ENCODE data around the gene RCSD1. TPM values are rescaled to one million over a fixed set of nuclear protein-coding genes. Genes with fewer than 3 reads are reported as not detected.

The RCSD1 gene
- total and polyA plus RNA-seq, 2 of the 13 experiments (the other 11 are each of a cell fraction or from before 2014, with no cell fraction given) = not detected

DNA sequence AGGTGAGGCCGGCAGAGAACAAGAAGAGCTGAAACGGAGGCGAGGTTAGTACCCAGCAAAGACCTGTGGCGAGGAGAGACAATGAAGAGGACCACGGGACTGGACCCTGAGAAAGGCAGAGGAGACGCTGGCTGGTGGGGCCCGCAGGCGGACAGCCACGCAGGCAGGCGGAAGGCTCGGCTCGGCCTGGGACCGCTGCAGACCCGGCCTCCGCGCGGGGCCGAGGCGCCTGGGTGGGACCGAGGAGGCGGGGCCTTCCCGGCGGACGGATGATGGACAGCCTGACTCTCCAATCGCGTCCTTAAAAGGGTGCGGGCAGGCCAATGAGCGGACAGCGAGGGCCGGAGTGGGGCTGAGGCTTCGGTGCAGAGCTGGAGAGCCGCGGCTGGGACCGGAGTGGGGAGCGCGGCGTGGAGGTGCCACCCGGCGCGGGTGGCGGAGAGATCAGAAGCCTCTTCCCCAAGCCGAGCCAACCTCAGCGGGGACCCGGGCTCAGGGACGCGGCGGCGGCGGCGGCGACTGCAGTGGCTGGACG is 91.7 kb downstream of the RCSD1 start, which contains the start of gene MPZL1:
Gene MPZL1, plus strand, starts transcription at position 366 of the 535 bp plus-strand sequence. CDS start 170 bp downstream, outside the sequence.
- peak within 1 kb of the TSS; percentile 86 for H2AFZ ChIP-seq (ENCODE audit: low read length)
- H3K36me3 ChIP-seq (replicated peaks in 1 of 2; ENCODE audit: control insufficient read depth in 1 of 2, insufficient read depth in 2 of 2, low read length in 2 of 2) = no peaks in the 10 kb centered on the region
- peak within 1 kb of the TSS; percentile 83 for H3K4me2 ChIP-seq (ENCODE audit: low read depth, low read length)
- intact Hi-C loops (cut with micrococcal nuclease; ENCODE audit: unreplicated experiment) = loop anchor here (1.0 to 5.0 kb wide), 3 partner anchors 36 to 216 kb away; partner anchors contain the start of genes DCAF6 and MPC2
- ATAC-seq = peak; percentile 98
- POLR2A ChIA-PET = interaction anchor here (1.3 kb wide), 1 partner anchor 215 kb away, joined by 6 read pairs; the partner anchor contains the start of genes DCAF6 and MPC2
- peak within 1 kb of the TSS; percentile 81 for H3K9ac ChIP-seq (ENCODE audit: insufficient read depth, low read depth, low read length)
- peaks cover 3% of the 10 kb centered on the region for H4K20me1 ChIP-seq (ENCODE audit: insufficient read depth, low read length)
- FAIRE-seq = no peak
- peak within 1 kb of the TSS; percentile 92 to 95 (median 92) for H3K4me3 ChIP-seq (replicated peaks in 1 of 3; ENCODE audit: insufficient read depth in 1 of 3, low read depth in 2 of 3, low read length in 3 of 3)
- H3K79me2 ChIP-seq (ENCODE audit: insufficient read depth, low read length) = peaks cover 42% of the 10 kb centered on the region
- BruUV-seq (replicated peaks) = no TSS peak
- peak; percentile 85 for DNase-seq (ENCODE audit: low spot score)
- H3K27ac ChIP-seq (ENCODE audit: extremely low read length, insufficient read depth, low read length) = peak within 1 kb of the TSS; percentile 76
- H3K27me3 ChIP-seq (ENCODE audit: control insufficient read depth in 1 of 2, insufficient read depth in 2 of 2, low read length in 2 of 2) = no peaks in the 10 kb centered on the region
- in situ Hi-C loops (cut with HindIII; ENCODE audit: extremely low pct_ligation_motif_present, low pct_unique_long_range_greater_than_20kb) = loop anchor here (5.0 kb wide), 1 partner anchor 86 kb away; no protein-coding TSS in a partner anchor
- H3K4me1 ChIP-seq (ENCODE audit: insufficient read depth, low read length) = peaks cover 76% of the 10 kb centered on the region
- under 1% methylated on average over 24 of the region's 52 CpGs for WGBS (ENCODE audit: low lambda C conversion rate)
- CTCF ChIA-PET (ENCODE audit: low intra/inter-chr PET ratio, low total read pairs) = interaction anchor here (2.6 kb wide), 1 partner anchor 82 kb away, joined by 15 read pairs; no protein-coding TSS in a partner anchor
- no peaks in the 10 kb centered on the region for H3K9me3 ChIP-seq (ENCODE audit: low read length)
- TF ChIP-seq, protein P1, sequence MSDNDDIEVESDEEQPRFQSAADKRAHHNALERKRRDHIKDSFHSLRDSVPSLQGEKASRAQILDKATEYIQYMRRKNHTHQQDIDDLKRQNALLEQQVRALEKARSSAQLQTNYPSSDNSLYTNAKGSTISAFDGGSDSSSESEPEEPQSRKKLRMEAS (IDR thresholded peaks at IDR 0.05) = peak; percentile 56
- TF ChIP-seq DR1 (CRISPR knock-in tag; IDR thresholded peaks at IDR 0.05) (peak; percentile 8; the same call in 1 of the 2 replicates), ZNF496 (CRISPR knock-in tag; IDR thresholded peaks at IDR 0.05; ENCODE audit: insufficient replicate concordance) (no peak), MED8 (CRISPR knock-in tag; IDR thresholded peaks at IDR 0.05; ENCODE audit: insufficient replicate concordance) (peak; percentile 42), YY1 (IDR thresholded peaks at IDR 0.05; ENCODE audit: insufficient read depth, insufficient replicate concordance, low read depth, low read length) (no peak), ZNF33B (CRISPR knock-in tag; IDR thresholded peaks at IDR 0.05) (peak; percentile 37; the same call in 1 of the 2 replicates), ZNF431 (CRISPR knock-in tag; IDR thresholded peaks at IDR 0.05; ENCODE audit: borderline replicate concordance, low read depth) (no peak), ZNF207 (IDR thresholded peaks at IDR 0.05; ENCODE audit: borderline replicate concordance) (no peak), ZNF768 (CRISPR knock-in tag; IDR thresholded peaks at IDR 0.05) (no peak), THAP11 (CRISPR knock-in tag; IDR thresholded peaks at IDR 0.05) (peak; percentile 47; the same call in 1 of the 2 replicates)
- TF ChIP-seq, protein P2, sequence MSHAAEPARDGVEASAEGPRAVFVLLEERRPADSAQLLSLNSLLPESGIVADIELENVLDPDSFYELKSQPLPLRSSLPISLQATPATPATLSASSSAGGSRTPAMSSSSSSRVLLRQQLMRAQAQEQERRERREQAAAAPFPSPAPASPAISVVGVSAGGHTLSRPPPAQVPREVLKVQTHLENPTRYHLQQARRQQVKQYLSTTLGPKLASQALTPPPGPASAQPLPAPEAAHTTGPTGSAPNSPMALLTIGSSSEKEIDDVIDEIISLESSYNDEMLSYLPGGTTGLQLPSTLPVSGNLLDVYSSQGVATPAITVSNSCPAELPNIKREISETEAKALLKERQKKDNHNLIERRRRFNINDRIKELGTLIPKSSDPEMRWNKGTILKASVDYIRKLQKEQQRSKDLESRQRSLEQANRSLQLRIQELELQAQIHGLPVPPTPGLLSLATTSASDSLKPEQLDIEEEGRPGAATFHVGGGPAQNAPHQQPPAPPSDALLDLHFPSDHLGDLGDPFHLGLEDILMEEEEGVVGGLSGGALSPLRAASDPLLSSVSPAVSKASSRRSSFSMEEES (CRISPR knock-in tag; IDR thresholded peaks at IDR 0.05) = no peak
- TF ChIP-seq, protein P3, sequence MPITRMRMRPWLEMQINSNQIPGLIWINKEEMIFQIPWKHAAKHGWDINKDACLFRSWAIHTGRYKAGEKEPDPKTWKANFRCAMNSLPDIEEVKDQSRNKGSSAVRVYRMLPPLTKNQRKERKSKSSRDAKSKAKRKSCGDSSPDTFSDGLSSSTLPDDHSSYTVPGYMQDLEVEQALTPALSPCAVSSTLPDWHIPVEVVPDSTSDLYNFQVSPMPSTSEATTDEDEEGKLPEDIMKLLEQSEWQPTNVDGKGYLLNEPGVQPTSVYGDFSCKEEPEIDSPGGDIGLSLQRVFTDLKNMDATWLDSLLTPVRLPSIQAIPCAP (CRISPR knock-in tag; IDR thresholded peaks at IDR 0.05; ENCODE audit: low read depth) = no peak
- TF ChIP-seq, protein P4, sequence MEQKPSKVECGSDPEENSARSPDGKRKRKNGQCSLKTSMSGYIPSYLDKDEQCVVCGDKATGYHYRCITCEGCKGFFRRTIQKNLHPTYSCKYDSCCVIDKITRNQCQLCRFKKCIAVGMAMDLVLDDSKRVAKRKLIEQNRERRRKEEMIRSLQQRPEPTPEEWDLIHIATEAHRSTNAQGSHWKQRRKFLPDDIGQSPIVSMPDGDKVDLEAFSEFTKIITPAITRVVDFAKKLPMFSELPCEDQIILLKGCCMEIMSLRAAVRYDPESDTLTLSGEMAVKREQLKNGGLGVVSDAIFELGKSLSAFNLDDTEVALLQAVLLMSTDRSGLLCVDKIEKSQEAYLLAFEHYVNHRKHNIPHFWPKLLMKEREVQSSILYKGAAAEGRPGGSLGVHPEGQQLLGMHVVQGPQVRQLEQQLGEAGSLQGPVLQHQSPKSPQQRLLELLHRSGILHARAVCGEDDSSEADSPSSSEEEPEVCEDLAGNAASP (CRISPR knock-in tag; IDR thresholded peaks at IDR 0.05; ENCODE audit: borderline replicate concordance) = no peak
- TF ChIP-seq, protein P5, sequence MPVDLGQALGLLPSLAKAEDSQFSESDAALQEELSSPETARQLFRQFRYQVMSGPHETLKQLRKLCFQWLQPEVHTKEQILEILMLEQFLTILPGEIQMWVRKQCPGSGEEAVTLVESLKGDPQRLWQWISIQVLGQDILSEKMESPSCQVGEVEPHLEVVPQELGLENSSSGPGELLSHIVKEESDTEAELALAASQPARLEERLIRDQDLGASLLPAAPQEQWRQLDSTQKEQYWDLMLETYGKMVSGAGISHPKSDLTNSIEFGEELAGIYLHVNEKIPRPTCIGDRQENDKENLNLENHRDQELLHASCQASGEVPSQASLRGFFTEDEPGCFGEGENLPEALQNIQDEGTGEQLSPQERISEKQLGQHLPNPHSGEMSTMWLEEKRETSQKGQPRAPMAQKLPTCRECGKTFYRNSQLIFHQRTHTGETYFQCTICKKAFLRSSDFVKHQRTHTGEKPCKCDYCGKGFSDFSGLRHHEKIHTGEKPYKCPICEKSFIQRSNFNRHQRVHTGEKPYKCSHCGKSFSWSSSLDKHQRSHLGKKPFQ (CRISPR knock-in tag; IDR thresholded peaks at IDR 0.05; ENCODE audit: insufficient replicate concordance) = no peak
- TF ChIP-seq, protein P6, sequence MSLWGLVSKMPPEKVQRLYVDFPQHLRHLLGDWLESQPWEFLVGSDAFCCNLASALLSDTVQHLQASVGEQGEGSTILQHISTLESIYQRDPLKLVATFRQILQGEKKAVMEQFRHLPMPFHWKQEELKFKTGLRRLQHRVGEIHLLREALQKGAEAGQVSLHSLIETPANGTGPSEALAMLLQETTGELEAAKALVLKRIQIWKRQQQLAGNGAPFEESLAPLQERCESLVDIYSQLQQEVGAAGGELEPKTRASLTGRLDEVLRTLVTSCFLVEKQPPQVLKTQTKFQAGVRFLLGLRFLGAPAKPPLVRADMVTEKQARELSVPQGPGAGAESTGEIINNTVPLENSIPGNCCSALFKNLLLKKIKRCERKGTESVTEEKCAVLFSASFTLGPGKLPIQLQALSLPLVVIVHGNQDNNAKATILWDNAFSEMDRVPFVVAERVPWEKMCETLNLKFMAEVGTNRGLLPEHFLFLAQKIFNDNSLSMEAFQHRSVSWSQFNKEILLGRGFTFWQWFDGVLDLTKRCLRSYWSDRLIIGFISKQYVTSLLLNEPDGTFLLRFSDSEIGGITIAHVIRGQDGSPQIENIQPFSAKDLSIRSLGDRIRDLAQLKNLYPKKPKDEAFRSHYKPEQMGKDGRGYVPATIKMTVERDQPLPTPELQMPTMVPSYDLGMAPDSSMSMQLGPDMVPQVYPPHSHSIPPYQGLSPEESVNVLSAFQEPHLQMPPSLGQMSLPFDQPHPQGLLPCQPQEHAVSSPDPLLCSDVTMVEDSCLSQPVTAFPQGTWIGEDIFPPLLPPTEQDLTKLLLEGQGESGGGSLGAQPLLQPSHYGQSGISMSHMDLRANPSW (CRISPR knock-in tag; IDR thresholded peaks at IDR 0.05; ENCODE audit: borderline replicate concordance) = no peak
